Stimulated activated CD8-positive, alpha-beta memory T cell treated with anti-CD3 and anti-CD28 coated beads, Interleukin-4, amount 100 ng/mL, for 48 hours (primary cell): Measurements from ENCODE around the gene ZDHHC14.

Source experiments
- DNase-seq: peaks from one replicate; pipeline ENCODE4 v3.0.0-alpha.2; 2020

ZDHHC14 gene

GRCh38 chr6:157632821-157633220 is 251.8 kb downstream of the ZDHHC14 start:
- DNase-seq, result no peak

DNA sequence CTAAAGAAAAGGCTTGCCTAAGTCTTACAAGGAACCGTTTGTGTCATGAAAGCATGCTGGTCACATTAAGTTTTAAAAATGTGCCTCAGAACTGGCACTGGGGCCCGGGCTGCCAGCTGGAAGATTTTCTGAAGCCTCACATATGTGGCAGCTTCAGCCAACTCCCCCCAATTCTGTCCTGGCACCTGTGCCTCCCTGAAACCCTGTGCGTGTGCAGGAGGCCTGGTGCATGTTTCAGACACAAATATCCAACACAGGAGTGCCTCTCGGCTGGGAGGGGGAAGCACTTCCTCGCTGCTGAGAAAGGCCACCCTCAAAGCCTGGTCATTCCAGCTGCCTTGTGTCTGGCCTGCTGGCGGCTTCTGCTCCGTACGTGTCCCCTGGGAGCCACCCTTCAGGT is 253.6 kb downstream of the ZDHHC14 start:
- DNase-seq, result no peak

GRCh38 chr6:157635388-157636244 is 254.6 kb downstream of the ZDHHC14 start:
- no peak for DNase-seq

DNA sequence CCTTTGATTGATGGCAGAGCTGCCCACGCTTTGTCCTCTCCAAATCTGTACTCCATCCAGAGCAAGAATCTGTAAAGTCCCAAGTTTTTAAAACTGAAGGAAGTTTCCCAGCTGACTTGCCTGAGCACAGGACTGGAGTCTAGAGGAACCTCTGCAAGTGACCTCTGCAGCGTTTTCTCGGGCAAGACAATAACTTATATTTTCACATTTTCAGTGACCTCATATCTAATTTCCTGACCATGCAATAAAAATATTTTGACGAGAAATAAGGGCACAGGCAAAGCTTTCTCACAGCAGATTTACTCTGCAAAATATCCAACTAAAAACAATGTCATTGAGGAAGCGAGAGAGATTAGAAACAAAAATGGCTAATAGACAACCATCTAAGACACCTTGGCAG is 256.5 kb downstream of the ZDHHC14 start:
- no peak for DNase-seq

DNA sequence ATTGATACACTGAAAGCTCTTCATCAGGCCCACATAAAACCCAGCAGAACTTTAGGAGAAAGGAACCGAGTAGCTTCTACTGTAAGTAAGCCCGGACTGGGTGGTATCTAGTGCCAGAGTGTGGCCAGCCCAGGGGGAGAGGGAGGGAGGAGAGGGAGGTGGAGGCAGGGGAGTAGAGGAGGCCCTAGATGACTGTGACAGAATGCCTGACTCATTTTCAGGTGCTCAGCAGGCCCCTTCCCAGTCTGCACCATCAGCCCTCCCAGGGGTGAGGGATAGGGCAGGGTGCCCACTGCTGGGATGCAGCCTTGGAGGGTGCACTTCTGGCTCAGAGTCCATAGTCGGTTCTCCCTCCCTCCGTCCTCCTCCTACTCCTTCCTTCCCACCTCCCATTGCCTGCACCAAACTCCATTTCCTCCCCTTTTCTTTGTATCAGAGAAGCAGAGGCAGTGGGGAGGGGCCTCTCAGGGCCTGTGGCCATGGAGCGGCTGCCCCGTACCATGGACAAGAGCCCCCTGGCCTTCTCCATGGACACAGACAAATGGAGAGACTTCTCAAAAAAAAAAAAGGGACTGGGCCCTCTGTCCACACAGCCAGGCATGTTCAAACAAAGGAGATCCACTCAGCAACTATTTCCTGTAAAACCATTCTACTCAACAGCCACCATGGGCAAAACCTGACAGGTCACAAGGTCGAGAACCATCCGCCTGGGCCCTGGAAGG is 257.1 kb downstream of the ZDHHC14 start:
- no peak for DNase-seq

GRCh38 chr6:157638779-157639178 is 257.8 kb downstream of the ZDHHC14 start:
- DNase-seq, result no peak

GRCh38 chr6:157640746-157641451 is 259.9 kb downstream of the ZDHHC14 start:
- no peak for DNase-seq

DNA sequence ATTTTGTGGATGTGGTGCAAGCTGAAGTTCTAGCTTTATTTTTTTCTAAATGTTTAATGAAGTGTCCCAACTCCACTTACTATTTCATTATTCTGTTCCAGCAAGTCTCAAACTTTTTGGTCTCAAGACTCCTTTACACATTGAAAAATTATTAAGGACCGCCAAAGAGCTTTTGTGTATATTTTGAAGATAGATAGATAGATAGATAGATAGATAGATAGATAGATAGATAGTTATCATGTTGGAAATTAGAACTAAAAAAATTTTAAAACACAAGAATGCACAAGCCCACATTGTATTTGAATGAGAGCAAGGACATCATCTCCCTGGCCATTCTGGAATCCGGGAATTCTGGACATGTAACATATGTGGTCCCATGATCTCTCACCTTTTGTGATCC is 260.8 kb downstream of the ZDHHC14 start:
- no peak for DNase-seq

GRCh38 chr6:157642736-157643135 is 261.7 kb downstream of the ZDHHC14 start:
- DNase-seq, result no peak

- peak; percentile 45 for DNase-seq
These were observed 263.2 kb downstream of the ZDHHC14 start for GRCh38 chr6:157644043-157644810.

DNA sequence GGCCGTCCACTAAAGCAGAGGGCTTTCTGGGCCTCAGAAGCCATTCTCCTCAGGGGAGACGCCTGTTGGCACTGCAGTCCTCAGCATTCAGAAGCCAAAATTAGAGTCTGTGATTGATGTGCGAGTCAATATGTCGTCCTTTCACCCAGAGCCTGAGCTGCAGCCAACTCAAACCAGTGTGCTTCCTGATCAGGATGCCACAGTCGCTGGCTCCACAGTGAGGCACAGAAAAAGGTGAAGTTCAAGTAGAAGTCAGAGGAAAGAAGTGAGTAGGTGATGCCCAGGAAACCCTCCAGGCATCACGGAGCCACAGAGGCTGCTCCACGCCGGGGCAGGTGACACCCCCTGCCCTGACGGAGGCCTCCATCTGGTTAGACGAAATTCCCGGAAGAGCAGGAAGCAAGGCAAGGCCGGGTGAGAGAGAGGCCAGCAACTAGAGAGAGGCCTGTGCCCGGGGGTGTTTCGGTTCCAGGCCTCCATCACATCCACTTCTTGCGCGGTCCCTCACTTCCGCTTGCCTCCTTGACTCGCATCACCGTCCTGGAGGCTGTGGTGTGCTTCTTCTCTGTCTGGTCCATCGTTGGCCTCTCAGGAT is 264.3 kb downstream of the ZDHHC14 start:
- no peak for DNase-seq

DNA sequence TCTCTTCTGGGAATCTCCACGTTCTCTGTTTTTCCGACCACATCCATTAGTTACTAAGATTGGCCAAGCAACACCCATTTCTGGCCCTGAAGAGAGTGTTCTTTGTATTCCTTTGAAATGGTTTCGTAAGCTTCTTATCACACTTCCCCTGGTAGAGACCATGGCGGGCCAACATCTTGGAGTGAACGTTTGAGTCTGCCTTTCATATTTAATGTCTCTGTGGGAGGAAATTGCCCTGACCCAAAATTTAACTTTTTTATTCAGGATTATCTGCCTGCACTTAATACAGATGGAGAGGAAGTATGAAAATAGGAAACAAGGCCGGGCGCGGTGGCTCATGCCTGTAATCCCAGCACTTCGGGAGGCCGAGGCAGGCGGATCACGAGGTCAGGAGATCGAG is 265.0 kb downstream of the ZDHHC14 start:
- DNase-seq, result no peak

DNA sequence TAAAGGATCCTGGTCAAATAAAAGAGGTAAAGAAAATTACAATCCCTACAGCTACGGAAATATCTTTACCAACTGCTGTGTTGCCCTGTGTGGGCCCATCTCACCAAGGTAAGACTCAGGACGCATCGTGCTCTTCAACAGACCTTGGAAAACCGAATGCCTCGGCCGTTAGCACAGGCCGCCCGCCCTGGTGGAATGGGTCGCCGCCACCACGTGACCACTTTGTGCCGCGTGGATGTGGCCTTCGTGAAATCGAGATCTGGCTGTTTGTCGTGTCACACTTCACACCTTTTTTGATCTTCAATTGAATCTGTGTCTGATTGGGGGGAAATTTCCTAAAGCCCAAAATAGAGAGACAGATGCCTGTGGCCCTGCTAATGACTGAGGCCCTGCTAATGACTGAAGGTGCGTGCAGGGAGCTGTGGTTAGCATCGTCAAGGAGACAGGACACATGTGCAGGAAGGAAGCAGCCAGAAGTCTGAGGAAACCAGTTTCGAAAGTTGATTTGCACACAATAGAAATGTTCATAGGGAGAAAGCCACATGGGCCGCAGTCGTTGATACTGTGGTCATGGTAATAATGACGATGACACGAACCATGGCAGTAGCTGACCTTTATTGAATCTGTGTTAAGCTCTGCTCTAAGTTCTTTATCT is 266.4 kb downstream of the ZDHHC14 start:
- no peak for DNase-seq

GRCh38 chr6:157648561-157648960 is 267.6 kb downstream of the ZDHHC14 start:
- no peak for DNase-seq

GRCh38 chr6:157649311-157650260 is 268.6 kb downstream of the ZDHHC14 start:
- DNase-seq, result no peak

DNA sequence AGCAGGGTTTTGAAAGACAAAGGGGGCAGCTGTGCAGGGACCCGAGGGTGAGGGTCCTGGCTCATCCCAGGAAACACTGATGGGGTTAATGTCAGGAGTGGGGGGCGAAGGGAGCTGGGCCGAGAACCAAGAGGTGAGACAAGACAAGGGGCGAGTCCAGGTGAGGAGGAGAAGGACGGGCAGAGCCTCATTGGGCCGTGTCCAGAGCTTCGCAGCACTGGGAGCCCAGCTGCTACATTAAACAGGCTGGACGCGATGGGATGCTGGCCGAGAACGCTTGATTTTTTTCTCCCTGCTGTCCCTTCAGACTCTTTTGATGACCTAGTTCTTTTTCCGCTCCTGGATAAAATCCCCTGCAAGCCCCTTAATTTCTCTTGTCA is 269.3 kb downstream of the ZDHHC14 start:
- DNase-seq, result no peak

DNA sequence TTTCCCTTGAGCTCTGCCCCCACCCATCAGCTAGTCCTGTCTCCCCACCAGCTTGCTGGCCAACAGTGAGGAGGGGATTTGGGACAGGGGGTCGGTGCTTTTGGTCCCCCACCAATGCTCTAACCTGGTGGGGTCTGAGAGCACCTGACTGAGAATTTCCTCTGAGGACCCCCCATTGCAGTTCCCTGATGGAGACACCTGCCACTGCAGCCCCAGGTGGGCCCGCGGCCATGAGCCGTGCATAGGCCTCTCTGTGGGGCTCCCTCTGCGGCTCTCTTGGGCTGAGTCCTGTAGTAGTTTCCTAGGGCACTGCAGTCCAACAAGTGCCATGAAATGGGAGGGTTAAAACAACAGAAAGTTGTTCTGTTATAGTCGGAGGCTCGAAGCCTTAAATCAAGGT is 269.8 kb downstream of the ZDHHC14 start:
- no peak for DNase-seq

GRCh38 chr6:157651731-157652490 is 270.9 kb downstream of the ZDHHC14 start:
- DNase-seq, result no peak

DNA sequence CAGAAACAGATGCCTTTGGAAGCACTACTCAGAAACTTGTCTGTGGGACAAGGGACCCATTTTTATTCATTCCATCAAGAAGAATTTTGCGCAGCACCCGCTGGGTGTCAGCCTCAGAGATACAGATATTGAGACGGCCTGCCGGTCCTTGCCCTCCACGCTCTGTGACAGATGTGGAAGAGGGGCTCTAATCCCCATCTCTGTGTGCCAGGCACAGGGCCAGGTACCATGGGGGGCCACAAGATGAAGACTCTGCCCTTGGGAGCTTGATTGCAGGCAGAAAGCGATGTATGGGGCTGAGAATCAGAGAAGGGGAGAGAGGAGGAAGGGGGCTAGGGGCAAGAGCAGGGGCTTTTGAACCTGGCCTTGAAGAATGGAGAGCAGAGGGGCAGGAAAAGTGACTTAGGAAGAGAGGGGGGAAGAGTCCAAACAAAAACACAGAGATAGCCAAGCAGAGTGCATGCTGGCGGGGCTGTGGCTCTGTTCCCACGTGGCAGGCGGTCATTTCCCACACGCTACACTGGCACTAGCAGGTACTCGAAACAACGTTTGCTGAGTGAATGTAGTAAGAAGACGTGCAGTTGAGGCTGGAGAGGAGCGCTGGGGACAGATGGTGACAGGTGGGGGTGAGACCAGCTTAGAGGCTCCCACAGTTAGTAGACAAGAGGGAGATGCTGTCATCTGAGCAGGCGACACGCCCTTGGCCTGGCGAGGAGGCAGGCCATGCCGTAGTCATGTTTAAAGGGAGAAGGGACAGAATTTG is 271.8 kb downstream of the ZDHHC14 start:
- DNase-seq, result no peak
